ENCODE data around the gene MYH7B. TPM values are rescaled to one million over a fixed set of nuclear protein-coding genes. Genes with fewer than 3 reads are reported as not detected.

Gene MYH7B
- total RNA-seq, 4 donors from 2014 or later = 0.41 to 3.0 (median 0.51) TPM; not detected in 1

GRCh38 chr20:34931771-34932170, 23.9 kb upstream of the MYH7B start:
- intact Hi-C loops (cut with DNase I; ENCODE audit: low total_unique reads) = no loop called here

GRCh38 chr20:34938466-34939163, 17.1 kb upstream of the MYH7B start:
- H3K9me3 ChIP-seq = no peaks in the 10 kb centered on the region
- H3K4me3 ChIP-seq = no peak overlapping the region
- no peak for TF ChIP-seq CTCF (IDR thresholded peaks at IDR 0.05)
- TF ChIP-seq POLR2A (IDR thresholded peaks at IDR 0.05) = no peak
- no peaks in the 10 kb centered on the region for H3K36me3 ChIP-seq
- H3K4me1 ChIP-seq = no peaks in the 10 kb centered on the region
- peak in 1 of 2 donors; percentile 27 for DNase-seq
- H3K27me3 ChIP-seq = no peaks in the 10 kb centered on the region
- intact Hi-C loops (cut with DNase I; ENCODE audit: low total_unique reads) = no loop called here
- H3K27ac ChIP-seq = peak overlapping the region in 1 of 2 donors; percentile 33

More at GRCh38 chr20:34931771-34932170, 23.9 kb upstream of the MYH7B start:
- Histone ChIP-seq H3K9me3 (no peaks in the 10 kb centered on the region), H3K36me3 (no peaks in the 10 kb centered on the region), H3K4me3 (no peak overlapping the region), H3K4me1 (no peaks in the 10 kb centered on the region), H3K27ac (no peak overlapping the region), H3K27me3 (no peaks in the 10 kb centered on the region)
- no peak for DNase-seq
- TF ChIP-seq CTCF (IDR thresholded peaks at IDR 0.05) (no peak), POLR2A (IDR thresholded peaks at IDR 0.05) (no peak)

- Histone ChIP-seq H3K27ac (no peak overlapping the region), H3K36me3 (no peaks in the 10 kb centered on the region)
Measured at GRCh38 chr20:34940081-34940481, 15.6 kb upstream of the MYH7B start.

GRCh38 chr20:34941226-34941625, 14.4 kb upstream of the MYH7B start:
- no peaks in the 10 kb centered on the region for H3K4me1 ChIP-seq
- no peak overlapping the region for H3K27ac ChIP-seq
- no peaks in the 10 kb centered on the region for H3K27me3 ChIP-seq
- intact Hi-C loops (cut with DNase I; ENCODE audit: low total_unique reads) = no loop called here
- no peak for DNase-seq
- H3K4me3 ChIP-seq = no peak overlapping the region
- no peaks in the 10 kb centered on the region for H3K9me3 ChIP-seq
- H3K36me3 ChIP-seq = no peaks in the 10 kb centered on the region
- TF ChIP-seq POLR2A (IDR thresholded peaks at IDR 0.05) = no peak
- no peak for TF ChIP-seq CTCF (IDR thresholded peaks at IDR 0.05)

More at GRCh38 chr20:34940081-34940481, 15.6 kb upstream of the MYH7B start:
- Histone ChIP-seq H3K9me3 (no peaks in the 10 kb centered on the region), H3K4me1 (no peaks in the 10 kb centered on the region), H3K27me3 (no peaks in the 10 kb centered on the region), H3K4me3 (no peak overlapping the region)
- TF ChIP-seq CTCF (IDR thresholded peaks at IDR 0.05) = no peak
- intact Hi-C loops (cut with DNase I; ENCODE audit: low total_unique reads) = no loop called here
- no peak for DNase-seq

GRCh38 chr20:34942301-34942700, 13.4 kb upstream of the MYH7B start:
- Histone ChIP-seq H3K27me3 (no peaks in the 10 kb centered on the region), H3K27ac (no peak overlapping the region), H3K4me1 (no peaks in the 10 kb centered on the region), H3K36me3 (no peaks in the 10 kb centered on the region), H3K4me3 (no peak overlapping the region), H3K9me3 (no peaks in the 10 kb centered on the region)
- intact Hi-C loops (cut with DNase I; ENCODE audit: low total_unique reads) = no loop called here
- TF ChIP-seq CTCF (IDR thresholded peaks at IDR 0.05) (no peak), POLR2A (IDR thresholded peaks at IDR 0.05) (no peak)
- no peak for DNase-seq

Measured in uterus (tissue), 4 donors.